Breast epithelium (tissue), 4 donors: Measurements from ENCODE around the gene ERMARD. TPM values are rescaled to one million over a fixed set of nuclear protein-coding genes. Genes with fewer than 3 reads are reported as not detected.

Source experiments
- DNase-seq, 2 donors: peaks; one replicate each; pipeline ENCODE4 v3.0.0-alpha.2; 2019; ENCODE audit warnings: low spot score in 2 of 2
- H3K27ac ChIP-seq, 2 donors: fragments of 200-600 bp; sonication (generic) in 1 of 2; one replicate each; pipeline ENCODE4 v1.5.1; 2016 to 2019; ENCODE audit warnings: mild to moderate bottlenecking in 1 of 2
- H3K27me3 ChIP-seq, 2 donors: fragments of 200-600 bp; sonication (generic) in 1 of 2; one replicate each; pipeline versions ENCODE4 v1.5.1 to v1.6.0; 2017 to 2019; ENCODE audit warnings: control low read depth in 1 of 2, mild to moderate bottlenecking in 1 of 2
- H3K36me3 ChIP-seq: fragments of 200-600 bp; one replicate; pipeline ENCODE4 v1.5.1; 2019
- H3K4me1 ChIP-seq, 2 donors: fragments of 200-600 bp; sonication (generic); one replicate each; pipeline ENCODE4 v1.5.1; 2016 to 2019; ENCODE audit warnings: control low read depth in 1 of 2
- H3K4me3 ChIP-seq, 3 donors: fragments of 200-600 bp; sonication (generic); 1 replicate in 2 of 3; 2 replicates in 1 of 3; pipeline ENCODE4 v1.5.1; 2016 to 2019; ENCODE audit warnings: mild to moderate bottlenecking in 3 of 3, moderate library complexity in 2 of 3
- H3K9me3 ChIP-seq, 2 donors: fragments of 200-600 bp; sonication (generic) in 1 of 2; one replicate each; pipeline ENCODE4 v1.5.1; 2016 to 2019; ENCODE audit warnings: control low read depth in 1 of 2
- POLR2A ChIP-seq: fragments of 450-650 bp; IDR thresholded peaks from one replicate; pipeline ENCODE4 v1.6.1; 2016; ENCODE audit warnings: antibody characterized with exemption, mild to moderate bottlenecking, moderate library complexity
- POLR2AphosphoS5 ChIP-seq, 3 donors: sonication (generic); formaldehyde crosslinking; IDR thresholded peaks; one replicate each; pipeline ENCODE4 v1.6.1; 2017; ENCODE audit warnings: antibody characterized with exemption in 3 of 3
- intact Hi-C: fragments of 100-400 bp; cut with DNase I; formaldehyde crosslinking; loops from one replicate; pipeline ENCODE4 v1.15.1; 2023; ENCODE audit warnings: low total_unique reads
- total RNA-seq, 3 donors: library from RNA; depleted of rRNA; stranded (reverse); fragments of >200 nt; gene quantifications; one replicate each; pipeline ENCODE4 v1.1.0, GENCODE V29; 2016
- TF ChIP-seq, protein P1 (sequence below), 3 donors: fragments of 450-650 bp; IDR thresholded peaks; one replicate each; pipeline ENCODE4 v1.5.1; 2016 to 2017; ENCODE audit warnings: antibody characterized with exemption in 3 of 3, mild to moderate bottlenecking in 3 of 3, moderate library complexity in 3 of 3

Gene ERMARD
- total RNA-seq, 3 donors from 2014 or later, result 20.6 to 31.0 (median 27.7) TPM

DNA sequence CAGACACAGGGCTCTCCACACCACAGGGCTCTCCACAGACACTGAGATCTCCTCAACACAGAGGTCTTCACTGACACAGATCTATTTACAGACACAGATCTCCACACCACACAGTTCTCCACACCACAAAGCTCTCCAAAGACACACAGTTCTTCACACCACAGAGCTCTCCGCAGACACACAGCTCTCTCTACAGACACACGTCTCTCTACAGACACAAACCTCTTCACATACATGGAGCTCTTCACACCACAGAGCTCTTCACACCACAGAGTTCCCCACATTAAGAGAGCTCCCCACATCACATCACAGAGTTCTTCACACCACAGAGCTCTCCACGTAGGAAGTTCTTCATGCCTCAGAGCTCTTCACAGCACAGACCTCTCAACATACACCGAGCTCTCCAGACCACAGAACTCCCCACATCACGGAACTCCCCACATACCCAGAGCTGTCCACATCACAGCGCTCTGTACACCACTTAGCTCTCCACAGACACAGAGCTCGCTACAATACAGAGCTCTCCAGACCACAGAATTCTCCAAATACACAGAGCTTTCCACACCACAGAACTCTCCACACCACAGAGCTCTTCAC lies 53.9 kb downstream of the ERMARD start:
- no peak overlapping the region for H3K27ac ChIP-seq
- H3K4me3 ChIP-seq, result no peak overlapping the region
- H3K4me1 ChIP-seq, result no peaks in the 10 kb centered on the region
- no peak for TF ChIP-seq POLR2AphosphoS5 (IDR thresholded peaks at IDR 0.05)
- TF ChIP-seq, protein P1, sequence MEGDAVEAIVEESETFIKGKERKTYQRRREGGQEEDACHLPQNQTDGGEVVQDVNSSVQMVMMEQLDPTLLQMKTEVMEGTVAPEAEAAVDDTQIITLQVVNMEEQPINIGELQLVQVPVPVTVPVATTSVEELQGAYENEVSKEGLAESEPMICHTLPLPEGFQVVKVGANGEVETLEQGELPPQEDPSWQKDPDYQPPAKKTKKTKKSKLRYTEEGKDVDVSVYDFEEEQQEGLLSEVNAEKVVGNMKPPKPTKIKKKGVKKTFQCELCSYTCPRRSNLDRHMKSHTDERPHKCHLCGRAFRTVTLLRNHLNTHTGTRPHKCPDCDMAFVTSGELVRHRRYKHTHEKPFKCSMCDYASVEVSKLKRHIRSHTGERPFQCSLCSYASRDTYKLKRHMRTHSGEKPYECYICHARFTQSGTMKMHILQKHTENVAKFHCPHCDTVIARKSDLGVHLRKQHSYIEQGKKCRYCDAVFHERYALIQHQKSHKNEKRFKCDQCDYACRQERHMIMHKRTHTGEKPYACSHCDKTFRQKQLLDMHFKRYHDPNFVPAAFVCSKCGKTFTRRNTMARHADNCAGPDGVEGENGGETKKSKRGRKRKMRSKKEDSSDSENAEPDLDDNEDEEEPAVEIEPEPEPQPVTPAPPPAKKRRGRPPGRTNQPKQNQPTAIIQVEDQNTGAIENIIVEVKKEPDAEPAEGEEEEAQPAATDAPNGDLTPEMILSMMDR (IDR thresholded peaks at IDR 0.05), result no peak
- TF ChIP-seq POLR2A, result no peak
- H3K27me3 ChIP-seq, result no peaks in the 10 kb centered on the region
- intact Hi-C loops, result no loop called here
- H3K36me3 ChIP-seq, result no peaks in the 10 kb centered on the region
- DNase-seq, result no peak
- H3K9me3 ChIP-seq, result no peaks in the 10 kb centered on the region

DNA sequence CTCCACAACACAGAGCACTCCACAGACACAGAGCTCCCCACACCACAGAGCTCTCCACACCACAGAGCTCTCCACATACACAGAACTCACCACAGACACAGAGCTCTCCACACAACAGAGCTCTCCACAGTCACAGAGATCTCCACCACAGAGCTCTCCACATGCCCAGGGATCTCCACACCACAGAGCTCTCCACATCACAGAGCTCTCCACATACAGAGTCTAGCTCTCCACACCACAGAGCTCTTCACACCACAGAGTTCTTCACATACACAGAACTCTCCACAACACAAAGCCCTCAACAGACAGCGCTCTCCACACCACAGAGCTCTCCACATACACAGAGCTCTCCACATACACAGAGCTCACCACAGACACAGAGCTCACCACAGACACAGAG lies 55.3 kb downstream of the ERMARD start:
- Histone ChIP-seq H3K36me3 (no peaks in the 10 kb centered on the region), H3K27ac (no peak overlapping the region), H3K27me3 (no peaks in the 10 kb centered on the region), H3K4me1 (no peaks in the 10 kb centered on the region), H3K4me3 (no peak overlapping the region), H3K9me3 (no peaks in the 10 kb centered on the region)
- no peak for DNase-seq
- TF ChIP-seq POLR2A (no peak), POLR2AphosphoS5 (IDR thresholded peaks at IDR 0.05) (no peak)
- TF ChIP-seq, protein P1 (IDR thresholded peaks at IDR 0.05), result no peak
- intact Hi-C loops, result no loop called here

DNA sequence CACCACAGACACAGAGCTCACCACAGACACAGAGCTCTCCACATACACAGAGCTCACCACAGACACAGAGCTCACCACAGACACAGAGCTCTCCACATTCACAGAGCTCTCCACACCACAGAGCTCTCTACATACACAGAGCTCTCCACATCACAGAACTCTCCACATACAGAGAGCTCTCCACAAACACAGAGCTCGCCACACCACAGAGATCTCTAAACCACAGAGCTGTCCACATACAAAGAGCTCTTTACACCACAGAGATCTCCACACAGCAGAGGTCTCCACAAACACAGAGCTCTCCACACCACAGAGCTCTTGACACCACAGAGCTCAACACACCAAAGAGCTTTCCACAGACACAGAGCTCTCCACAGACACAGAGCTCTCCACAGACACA lies 55.8 kb downstream of the ERMARD start:
- intact Hi-C loops, result no loop called here
- TF ChIP-seq, protein P1 (IDR thresholded peaks at IDR 0.05), result no peak
- TF ChIP-seq POLR2A (no peak), POLR2AphosphoS5 (IDR thresholded peaks at IDR 0.05) (no peak)
- no peak for DNase-seq
- H3K4me1 ChIP-seq, result no peaks in the 10 kb centered on the region
- no peaks in the 10 kb centered on the region for H3K9me3 ChIP-seq
- no peak overlapping the region for H3K27ac ChIP-seq
- no peaks in the 10 kb centered on the region for H3K27me3 ChIP-seq
- H3K36me3 ChIP-seq, result no peaks in the 10 kb centered on the region
- no peak overlapping the region for H3K4me3 ChIP-seq

DNA sequence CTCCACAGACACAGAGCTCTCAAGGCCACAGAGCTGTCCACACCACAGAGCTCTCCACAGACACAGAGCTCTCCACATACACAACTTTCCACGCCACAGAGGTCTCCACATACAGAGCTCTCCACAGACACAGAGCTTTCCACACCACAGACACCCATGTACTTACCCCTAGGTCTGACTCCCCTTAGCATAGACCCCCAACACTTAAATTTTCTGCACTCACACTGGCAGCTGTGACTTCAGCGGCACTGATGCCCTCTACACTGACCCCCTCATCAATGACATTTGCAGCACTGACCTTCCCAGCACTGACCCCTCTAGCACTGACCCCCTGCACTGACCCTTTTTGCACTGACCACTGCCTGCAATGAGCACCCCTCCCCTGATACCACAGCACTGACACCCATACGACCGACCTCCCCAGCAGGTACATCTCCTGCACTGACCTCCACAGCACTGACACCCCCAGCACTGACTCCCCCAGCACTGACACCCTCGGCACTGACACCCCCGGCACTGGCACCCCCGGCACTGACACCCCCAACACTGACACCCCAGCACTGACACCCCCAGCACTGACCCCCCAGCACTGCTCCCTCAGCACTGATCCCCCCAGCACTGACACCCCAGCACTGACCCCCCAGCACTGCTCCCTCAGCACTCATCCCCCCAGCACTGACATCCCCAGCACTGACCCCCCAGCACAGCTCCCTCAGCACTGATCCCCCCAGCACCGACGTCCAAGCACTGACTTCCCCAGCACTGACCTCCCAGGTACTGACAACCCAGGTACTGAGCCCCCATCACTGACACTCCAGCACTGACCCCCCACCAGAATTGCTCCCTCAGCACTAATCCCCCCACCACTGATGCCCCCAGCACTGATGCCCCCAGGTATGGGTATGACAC lies 56.5 kb downstream of the ERMARD start:
- no peak for TF ChIP-seq POLR2AphosphoS5 (IDR thresholded peaks at IDR 0.05)
- TF ChIP-seq POLR2A, result no peak
- TF ChIP-seq, protein P1 (IDR thresholded peaks at IDR 0.05), result no peak
- Histone ChIP-seq H3K4me1 (no peaks in the 10 kb centered on the region), H3K9me3 (no peaks in the 10 kb centered on the region), H3K27ac (no peak overlapping the region), H3K36me3 (no peaks in the 10 kb centered on the region), H3K27me3 (no peaks in the 10 kb centered on the region), H3K4me3 (no peak overlapping the region)
- no peak for DNase-seq
- intact Hi-C loops, result no loop called here

DNA sequence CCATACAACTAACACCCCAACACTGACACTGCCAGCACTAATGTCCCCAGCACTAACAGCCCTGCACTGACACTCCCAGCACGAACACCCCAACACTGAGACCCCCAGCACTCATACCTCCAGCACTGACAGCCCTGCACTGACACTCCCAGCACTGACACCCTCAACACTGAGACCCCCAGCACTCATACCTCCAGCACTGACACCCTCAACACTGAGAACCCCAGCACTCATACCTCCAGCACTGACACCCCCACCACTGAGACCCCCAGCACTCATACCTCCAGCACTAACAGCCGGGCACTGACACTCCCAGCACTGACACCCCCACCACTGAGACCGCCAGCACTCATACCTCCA lies 57.2 kb downstream of the ERMARD start:
- no peak overlapping the region for H3K4me3 ChIP-seq
- no peaks in the 10 kb centered on the region for H3K36me3 ChIP-seq
- no peak for DNase-seq
- no peak overlapping the region for H3K27ac ChIP-seq
- intact Hi-C loops, result no loop called here
- H3K27me3 ChIP-seq, result no peaks in the 10 kb centered on the region
- no peaks in the 10 kb centered on the region for H3K4me1 ChIP-seq
- TF ChIP-seq, protein P1 (IDR thresholded peaks at IDR 0.05), result no peak
- TF ChIP-seq POLR2AphosphoS5 (IDR thresholded peaks at IDR 0.05), result no peak
- TF ChIP-seq POLR2A, result no peak
- no peaks in the 10 kb centered on the region for H3K9me3 ChIP-seq
